B cell (primary cell): ENCODE data around the gene CASZ1.

Experiments
- CTCF ChIP-seq: fragments of 200-600 bp; IDR thresholded peaks from one replicate; pipeline ENCODE4 v1.8.0; 2022; ENCODE audit warnings: antibody characterized with exemption, mild to moderate bottlenecking
- EZH2 ChIP-seq: IDR thresholded peaks from 2 replicates; pipeline ENCODE4 v1.6.1; 2012; ENCODE audit warnings: borderline replicate concordance, low read depth, mild to moderate bottlenecking, moderate library complexity, low read length; ENCODE audit not compliant: insufficient read depth, poor library complexity, severe bottlenecking

DNA sequence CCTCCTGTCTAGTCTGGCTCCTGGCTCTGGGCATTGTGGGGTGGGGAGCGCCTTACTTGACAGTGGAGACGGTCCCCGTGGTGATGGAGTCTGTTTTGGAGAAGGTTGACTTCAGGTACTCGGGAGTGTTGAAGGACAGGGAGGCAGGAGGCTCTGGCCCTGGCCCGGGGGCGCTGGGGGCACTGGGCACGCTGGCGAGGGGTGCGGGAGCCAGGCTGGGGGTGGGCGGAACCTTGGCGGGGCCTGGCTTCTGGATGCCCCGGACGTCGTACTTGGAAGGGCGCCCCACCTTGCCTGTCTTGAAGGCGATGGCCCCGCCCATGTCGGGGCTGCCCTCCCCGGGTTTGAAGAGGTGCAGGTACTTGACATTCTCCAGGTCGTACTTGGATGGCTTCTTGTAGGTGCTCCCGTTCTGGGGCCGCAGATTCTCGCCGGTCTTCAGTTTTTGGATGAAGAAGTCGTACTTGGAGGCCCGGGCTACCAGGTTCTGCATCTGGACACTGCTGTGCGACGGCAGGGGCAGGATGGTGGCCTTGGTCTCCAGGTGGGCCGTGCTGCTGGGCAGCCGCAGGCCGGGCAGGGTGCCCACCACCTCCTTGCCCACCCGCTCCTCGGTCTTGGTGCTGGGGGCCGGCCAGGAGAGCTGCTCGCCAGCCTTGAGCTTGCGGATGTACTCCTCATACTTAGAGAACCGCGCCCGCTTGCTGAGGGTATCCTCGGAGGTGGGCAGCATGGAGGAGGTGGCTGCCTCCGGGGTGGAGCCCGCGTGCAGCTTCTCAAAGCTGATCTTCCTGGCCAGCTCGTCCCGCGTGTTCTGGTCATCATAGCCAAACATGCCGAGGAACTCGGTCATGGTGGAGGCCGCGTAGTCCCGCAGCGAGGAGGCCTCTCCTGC, 136.6 kb downstream of the CASZ1 start:
- TF ChIP-seq CTCF, result no peak
- TF ChIP-seq EZH2, result no peak
